Uterus (tissue), 4 donors: ENCODE measurements around the gene GNB2. TPM values are rescaled to one million over a fixed set of nuclear protein-coding genes. Genes with fewer than 3 reads are reported as not detected.
A peak's percentile ranks its signal among the peaks of the same experiment; 100 is the strongest.

Source experiments
- DNase-seq, 2 donors: peaks; one replicate each; pipeline ENCODE4 v3.0.0-alpha.2; 2019 to 2020
- H3K27ac ChIP-seq, 2 donors: fragments of 200-600 bp; sonication (generic); 1 replicate in 1 of 2; 2 replicates in 1 of 2; pipeline ENCODE4 v1.5.1; 2016 to 2018
- H3K27me3 ChIP-seq, 2 donors: fragments of 200-600 bp; sonication (generic); one replicate each; pipeline ENCODE4 v1.5.1; 2018 to 2019; ENCODE audit warnings: control low read depth in 1 of 2
- H3K36me3 ChIP-seq, 2 donors: fragments of 200-600 bp; sonication (generic); one replicate each; pipeline ENCODE4 v1.5.1; 2019; ENCODE audit warnings: control low read depth in 1 of 2
- H3K4me1 ChIP-seq, 2 donors: fragments of 200-600 bp; sonication (generic); one replicate each; pipeline ENCODE4 v1.5.1; 2018 to 2019; ENCODE audit warnings: control low read depth in 1 of 2
- H3K4me3 ChIP-seq, 2 donors: fragments of 200-600 bp; sonication (generic); 1 replicate in 1 of 2; 2 replicates in 1 of 2; pipeline ENCODE4 v1.5.1; 2018 to 2019; ENCODE audit warnings: mild to moderate bottlenecking in 1 of 2
- H3K9me3 ChIP-seq, 2 donors: fragments of 200-600 bp; sonication (generic); one replicate each; pipeline ENCODE4 v1.5.1; 2019; ENCODE audit warnings: control low read depth in 1 of 2
- CTCF ChIP-seq, 4 experiments: fragments of 200-600 bp in 2 of 4; fragments of 450-650 bp in 2 of 4; sonication (generic) in 2 of 4; IDR thresholded peaks; one replicate each; pipeline ENCODE4 v1.5.1; 2016 to 2019; ENCODE audit warnings: antibody characterized with exemption in 4 of 4, mild to moderate bottlenecking in 2 of 4, moderate library complexity in 1 of 4
- POLR2A ChIP-seq, 2 donors: fragments of 450-650 bp; IDR thresholded peaks; one replicate each; pipeline ENCODE4 v1.6.1; 2016; ENCODE audit warnings: antibody characterized with exemption in 2 of 2, mild to moderate bottlenecking in 1 of 2, moderate library complexity in 1 of 2
- intact Hi-C: fragments of 100-400 bp; cut with DNase I; formaldehyde crosslinking; loops from one replicate; pipeline ENCODE4 v1.15.1; 2023; ENCODE audit warnings: low total_unique reads
- total RNA-seq, 4 donors: library from RNA; depleted of rRNA in 3 of 4; stranded (reverse); fragments of >200 nt in 3 of 4; gene quantifications; one replicate each; pipeline versions ENCODE4 v1.1.0 to v1.2.4, GENCODE V29; 2014 to 2023
- donor health status: DM: yes; HTN: yes; CAD: no.

GNB2 gene
- total RNA-seq, 4 donors from 2014 or later: 72.0 to 245 (median 94.3) TPM

GRCh38 chr7:100627238-100627549 lies 46.3 kb upstream of the GNB2 start:
- Histone ChIP-seq H3K4me3 (no peak overlapping the region), H3K36me3 (no peaks in the 10 kb centered on the region), H3K9me3 (no peaks in the 10 kb centered on the region), H3K27ac (no peak overlapping the region), H3K4me1 (no peaks in the 10 kb centered on the region), H3K27me3 (no peaks in the 10 kb centered on the region)
- no peak for DNase-seq
- intact Hi-C loops: no loop called here
- TF ChIP-seq CTCF (IDR thresholded peaks at IDR 0.05): no peak
- TF ChIP-seq POLR2A (IDR thresholded peaks at IDR 0.05): no peak

GRCh38 chr7:100629117-100629716 lies 44.3 kb upstream of the GNB2 start:
- Histone ChIP-seq H3K9me3 (no peaks in the 10 kb centered on the region), H3K4me3 (no peak overlapping the region), H3K27me3 (peaks cover 0 to 3% of the 10 kb centered on the region in 2 donors), H3K36me3 (no peaks in the 10 kb centered on the region), H3K4me1 (peaks cover 0 to 4% of the 10 kb centered on the region in 2 donors), H3K27ac (no peak overlapping the region)
- no peak for DNase-seq
- intact Hi-C loops: no loop called here
- TF ChIP-seq POLR2A (IDR thresholded peaks at IDR 0.05): no peak
- TF ChIP-seq CTCF (IDR thresholded peaks at IDR 0.05): no peak

GRCh38 chr7:100630066-100630465 lies 43.5 kb upstream of the GNB2 start:
- Histone ChIP-seq H3K4me3 (no peak overlapping the region), H3K27ac (no peak overlapping the region), H3K36me3 (no peaks in the 10 kb centered on the region), H3K4me1 (peaks cover 0 to 4% of the 10 kb centered on the region in 2 donors), H3K9me3 (no peaks in the 10 kb centered on the region), H3K27me3 (peaks cover 0 to 3% of the 10 kb centered on the region in 2 donors)
- intact Hi-C loops: no loop called here
- DNase-seq: no peak
- no peak for TF ChIP-seq CTCF (IDR thresholded peaks at IDR 0.05)
- no peak for TF ChIP-seq POLR2A (IDR thresholded peaks at IDR 0.05)

- DNase-seq: peak in 1 of 2 donors; percentile 30
- H3K36me3 ChIP-seq: no peaks in the 10 kb centered on the region
- TF ChIP-seq POLR2A (IDR thresholded peaks at IDR 0.05) (peak in 1 of 2 donors; percentile 24), CTCF (IDR thresholded peaks at IDR 0.05) (peak in 2 of 4 experiments; percentile 23 to 26)
- peaks cover 0 to 4% of the 10 kb centered on the region in 2 donors for H3K4me1 ChIP-seq
- H3K4me3 ChIP-seq: peak overlapping the region in 1 of 2 donors; percentile 16
- H3K27me3 ChIP-seq: peaks cover 0 to 3% of the 10 kb centered on the region in 2 donors
- intact Hi-C loops: no loop called here
- no peak overlapping the region for H3K27ac ChIP-seq
- no peaks in the 10 kb centered on the region for H3K9me3 ChIP-seq
Observed at GRCh38 chr7:100632951-100633717, 40.4 kb upstream of the GNB2 start.

- no peak for DNase-seq
- Histone ChIP-seq H3K36me3 (no peaks in the 10 kb centered on the region), H3K27me3 (no peaks in the 10 kb centered on the region), H3K9me3 (no peaks in the 10 kb centered on the region), H3K4me3 (no peak overlapping the region), H3K4me1 (no peaks in the 10 kb centered on the region), H3K27ac (no peak overlapping the region)
- TF ChIP-seq POLR2A (IDR thresholded peaks at IDR 0.05) (no peak), CTCF (IDR thresholded peaks at IDR 0.05) (no peak)
- intact Hi-C loops: no loop called here
Observed at GRCh38 chr7:100639995-100640516, 33.5 kb upstream of the GNB2 start.
